Fibroblast of lung (primary cell): ENCODE data around the gene TENT4A. TPM values are rescaled to one million over a fixed set of nuclear protein-coding genes. Genes with fewer than 3 reads are reported as not detected.

Experiments used
- DNase-seq, 2 donors: peaks; one replicate each; pipeline versions ENCODE4 v3.0.0 to v3.0.0-alpha.2; 2010; ENCODE audit warnings: low read depth in 2 of 2
- H2AFZ ChIP-seq: 2 replicates; pipeline ENCODE4 v1.5.1; 2012; ENCODE audit warnings: low read length, control low read depth, inconsistent platforms
- H3K27ac ChIP-seq: 2 replicates; pipeline ENCODE4 v1.5.1; 2011; ENCODE audit warnings: low read length, control low read depth; ENCODE audit not compliant: insufficient read depth
- H3K27me3 ChIP-seq: 2 replicates; pipeline ENCODE4 v1.5.1; 2011; ENCODE audit warnings: mild to moderate bottlenecking, low read length; ENCODE audit not compliant: control insufficient read depth, insufficient read depth
- H3K36me3 ChIP-seq: 2 replicates; pipeline ENCODE4 v1.5.1; 2011; ENCODE audit warnings: low read length; ENCODE audit not compliant: control insufficient read depth, insufficient read depth
- H3K4me1 ChIP-seq: 2 replicates; pipeline ENCODE4 v1.5.1; 2011; ENCODE audit warnings: low read length; ENCODE audit not compliant: control insufficient read depth, insufficient read depth; ENCODE audit errors: extremely low read depth
- H3K4me2 ChIP-seq: 2 replicates; pipeline ENCODE4 v1.5.1; 2011; ENCODE audit warnings: low read length, control low read depth; ENCODE audit not compliant: insufficient read depth; ENCODE audit errors: extremely low read depth
- H3K4me3 ChIP-seq, 4 experiments: fragments of 200-600 bp in 1 of 4; sonication (generic) in 1 of 4; replicated peaks in 1 of 4; 2 replicates each; pipeline ENCODE4 v1.5.1; 2011 to 2016; ENCODE audit warnings: low read length in 4 of 4, low read depth in 3 of 4, mild to moderate bottlenecking in 3 of 4, control low read depth in 2 of 4, inconsistent platforms in 1 of 4, mixed read lengths in 1 of 4; ENCODE audit not compliant: insufficient read depth in 1 of 4; ENCODE audit errors: control extremely low read depth in 1 of 4
- H3K79me2 ChIP-seq: 2 replicates; pipeline ENCODE4 v1.5.1; 2012; ENCODE audit warnings: mild to moderate bottlenecking, low read length, inconsistent platforms; ENCODE audit not compliant: control insufficient read depth, insufficient read depth
- H3K9ac ChIP-seq: 2 replicates; pipeline ENCODE4 v1.5.1; 2011; ENCODE audit warnings: mild to moderate bottlenecking, low read length, control low read depth; ENCODE audit not compliant: insufficient read depth
- H3K9me3 ChIP-seq: 2 replicates; pipeline ENCODE4 v1.5.1; 2012; ENCODE audit warnings: low read depth, low read length; ENCODE audit not compliant: control insufficient read depth, insufficient read depth
- H4K20me1 ChIP-seq: 2 replicates; pipeline ENCODE4 v1.5.1; 2011; ENCODE audit warnings: low read length; ENCODE audit not compliant: control insufficient read depth, insufficient read depth; ENCODE audit errors: extremely low read depth
- CTCF ChIP-seq, 2 donors: IDR thresholded peaks in 1 of 2; conservative IDR thresholded peaks in 1 of 2; 1 replicate in 1 of 2; 2 replicates in 1 of 2; pipeline ENCODE4 v1.5.1; 2011 to 2012; ENCODE audit warnings: low read length in 2 of 2, control low read depth in 1 of 2, inconsistent platforms in 1 of 2, low read depth in 1 of 2, mild to moderate bottlenecking in 1 of 2
- EZH2 ChIP-seq: IDR thresholded peaks from 2 replicates; pipeline ENCODE4 v1.5.1; 2012; ENCODE audit warnings: low read length, control low read depth, mild to moderate bottlenecking; ENCODE audit errors: missing control alignments
- polyA plus RNA-seq, 2 donors: library from polyadenylated mRNA; depleted of rRNA in 1 of 2; stranded (reverse) in 1 of 2; unstranded in 1 of 2; fragments of >200 nt; gene quantifications; 2 replicates each; pipeline ENCODE4 v1.2.1, GENCODE V29; 2011 to 2012; ENCODE audit warnings: missing spikeins in 1 of 2
- total RNA-seq: library from RNA; depleted of rRNA; stranded (reverse); fragments of >200 nt; gene quantifications from 2 replicates; pipeline ENCODE4 v1.2.1, GENCODE V29; 2014

The TENT4A gene
- total and polyA plus RNA-seq, 2 donors (not counting 1 experiment from before 2014, with no cell fraction given) = 3.1 to 10.4 TPM

GRCh38 chr5:6731465-6732237, 18.4 kb downstream of the TENT4A start:
- H3K79me2 ChIP-seq = peaks cover 95% of the 10 kb centered on the region
- H3K36me3 ChIP-seq = peaks cover 2% of the 10 kb centered on the region
- no peak overlapping the region for H2AFZ ChIP-seq
- no peaks in the 10 kb centered on the region for H4K20me1 ChIP-seq
- H3K4me3 ChIP-seq = no peak overlapping the region
- peak in 1 of 2 donors; percentile 28 for DNase-seq
- H3K4me1 ChIP-seq = peaks cover 29% of the 10 kb centered on the region
- H3K27me3 ChIP-seq = no peaks in the 10 kb centered on the region
- no peak overlapping the region for H3K9ac ChIP-seq
- no peaks in the 10 kb centered on the region for H3K9me3 ChIP-seq
- peak overlapping the region; percentile 77 for H3K27ac ChIP-seq
- TF ChIP-seq EZH2 (no peak), CTCF (conservative IDR thresholded peaks at IDR 0.05 in 1 of 2, IDR thresholded peaks at IDR 0.05 in 1 of 2; ENCODE audit: low read depth in 1 of 2, low read length in 2 of 2) (no peak)
- H3K4me2 ChIP-seq = peak overlapping the region; percentile 5

- H3K9ac ChIP-seq = no peak overlapping the region
Measured at GRCh38 chr5:6732634-6733410, 19.6 kb downstream of the TENT4A start.

More at GRCh38 chr5:6732634-6733410, 19.6 kb downstream of the TENT4A start:
- Histone ChIP-seq H3K4me1 (peaks cover 29% of the 10 kb centered on the region), H3K4me3 (peak overlapping the region in 3 of 4 experiments; percentile 2 to 34 (median 27)), H3K79me2 (peaks cover 95% of the 10 kb centered on the region), H3K9me3 (no peaks in the 10 kb centered on the region), H3K4me2 (peak overlapping the region; percentile 5), H4K20me1 (no peaks in the 10 kb centered on the region), H2AFZ (no peak overlapping the region), H3K27me3 (no peaks in the 10 kb centered on the region), H3K27ac (peak overlapping the region; percentile 77), H3K36me3 (peaks cover 2% of the 10 kb centered on the region)
- DNase-seq = peak; percentile 65 to 81
- no peak for TF ChIP-seq CTCF (conservative IDR thresholded peaks at IDR 0.05 in 1 of 2, IDR thresholded peaks at IDR 0.05 in 1 of 2; ENCODE audit: low read depth in 1 of 2, low read length in 2 of 2)
- no peak for TF ChIP-seq EZH2
